GM19238 (cell line): ENCODE data around the gene LATS2.
"Not testable (repeated sequence)": the region's sequence is repeated elsewhere in the genome, so short reads cannot be mapped to it uniquely, and the experiment has no call there.

Experiments used
- DNase-seq: peaks from one replicate; pipeline ENCODE4 v3.0.0; 2011; ENCODE audit warnings: low spot score; ENCODE audit not compliant: insufficient read length

The LATS2 gene

DNA sequence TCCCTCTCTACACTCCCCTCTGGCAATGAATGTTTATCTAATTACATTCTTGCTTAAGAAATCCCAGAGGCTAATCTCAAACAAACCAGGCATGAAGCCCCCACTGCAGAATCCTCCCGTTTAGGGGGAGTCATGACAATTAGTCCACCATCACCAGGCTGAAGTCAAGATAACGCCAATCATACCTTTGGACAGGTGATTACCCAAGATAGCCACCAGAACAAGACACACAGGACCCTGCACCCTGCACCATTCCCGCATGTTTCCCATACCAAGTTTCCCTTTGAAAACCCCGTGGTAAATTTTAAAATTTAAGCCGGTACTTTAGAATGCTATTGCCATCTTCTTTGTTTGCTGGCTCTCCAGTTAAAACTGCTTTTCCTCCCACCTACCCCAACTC is 94.0 kb downstream of the LATS2 start:
- no peak for DNase-seq

DNA sequence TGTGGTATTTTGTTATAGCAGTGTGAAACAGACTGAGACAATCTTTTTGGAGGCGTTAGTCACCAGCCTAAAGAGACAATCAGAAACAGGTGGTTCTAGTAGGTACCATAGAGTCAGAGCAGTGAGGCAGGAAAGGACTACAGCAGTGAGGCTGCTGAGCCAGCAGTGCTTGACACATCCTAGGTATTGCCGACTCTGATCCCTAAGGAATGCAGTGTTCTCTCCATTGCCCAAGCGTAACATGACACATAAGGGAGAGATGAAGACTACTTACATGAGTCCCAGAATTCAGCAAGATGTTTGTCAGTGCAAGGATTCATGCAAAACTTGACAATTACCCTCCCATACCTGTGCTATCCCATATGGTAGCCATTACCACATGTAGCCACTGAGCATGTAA is 96.5 kb downstream of the LATS2 start:
- DNase-seq: no peak

DNA sequence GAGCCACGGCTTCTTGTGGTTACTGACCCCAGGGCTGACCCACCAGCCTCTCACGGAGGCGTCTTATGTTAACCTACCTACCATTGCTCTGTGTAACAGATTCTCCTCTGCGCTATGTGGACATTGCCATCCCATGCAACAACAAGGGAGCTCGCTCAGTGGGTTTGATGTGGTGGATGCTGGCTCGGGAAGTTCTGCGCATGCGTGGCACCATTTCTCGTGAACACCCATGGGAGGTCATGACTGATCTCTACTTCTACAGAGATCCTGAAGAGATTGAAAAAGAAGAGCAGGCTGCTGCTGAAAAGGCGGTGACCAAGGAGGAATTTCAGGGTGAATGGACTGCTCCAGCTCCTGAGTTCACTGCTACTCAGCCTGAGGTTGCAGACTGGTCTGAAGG is 99.7 kb downstream of the LATS2 start:
- not testable (repeated sequence) for DNase-seq

DNA sequence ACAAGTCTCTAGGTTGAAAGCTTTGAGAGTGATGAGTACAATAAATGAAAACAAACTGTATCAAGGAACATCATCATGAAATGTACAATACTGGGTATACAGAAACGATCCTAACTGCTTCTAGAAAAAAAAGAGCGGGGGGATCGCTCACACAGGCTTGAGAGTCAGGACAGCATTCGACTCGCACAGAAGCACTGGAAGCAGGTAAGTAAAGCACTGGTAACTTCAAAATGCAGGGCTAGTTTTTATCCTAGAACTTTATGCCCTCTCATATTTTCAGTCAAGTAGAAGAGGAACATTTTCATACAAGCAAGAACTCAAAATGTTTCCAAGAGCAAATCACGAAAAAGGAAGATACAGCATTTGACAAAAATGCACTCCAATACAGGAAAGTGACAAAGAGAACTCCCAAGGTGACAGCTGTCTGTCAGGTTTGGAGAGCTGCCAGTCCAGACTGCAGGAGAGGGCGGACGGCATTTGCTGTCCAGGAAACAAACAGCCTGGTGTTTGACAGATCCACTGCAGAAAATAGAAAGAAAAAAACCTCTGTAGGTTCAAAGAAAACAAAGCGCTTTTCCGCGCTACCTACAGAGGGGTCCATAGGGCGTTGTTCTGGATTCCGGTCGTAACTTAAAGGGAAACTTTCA is 100.6 kb downstream of the LATS2 start:
- no peak for DNase-seq

DNA sequence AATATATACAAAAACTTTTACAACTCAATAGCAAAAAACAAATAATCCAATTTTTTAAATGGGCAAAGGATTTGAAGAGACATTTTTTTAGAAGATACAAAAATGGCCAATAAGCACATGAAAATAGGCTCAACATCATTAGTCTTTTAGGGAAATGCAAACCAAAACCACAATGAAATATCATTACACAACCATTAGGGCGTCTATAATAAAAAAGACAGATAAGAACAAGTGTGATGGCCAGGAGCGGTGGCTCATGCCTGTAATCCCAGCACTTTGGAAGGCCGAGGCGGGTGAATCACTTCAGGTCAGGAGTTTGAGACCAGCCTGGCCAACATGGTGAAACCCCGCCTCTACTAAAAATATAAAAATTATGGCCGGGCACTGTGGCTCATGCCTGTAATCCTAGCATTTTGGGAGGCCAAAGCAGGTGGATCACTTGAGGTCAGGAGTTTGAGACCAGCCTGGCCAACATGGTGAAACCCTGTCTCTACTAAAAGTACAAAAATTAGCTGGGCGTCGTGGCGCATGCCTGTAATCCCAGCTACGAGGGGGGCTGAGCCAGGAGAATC is 104.3 kb downstream of the LATS2 start:
- not testable (repeated sequence) for DNase-seq

DNA sequence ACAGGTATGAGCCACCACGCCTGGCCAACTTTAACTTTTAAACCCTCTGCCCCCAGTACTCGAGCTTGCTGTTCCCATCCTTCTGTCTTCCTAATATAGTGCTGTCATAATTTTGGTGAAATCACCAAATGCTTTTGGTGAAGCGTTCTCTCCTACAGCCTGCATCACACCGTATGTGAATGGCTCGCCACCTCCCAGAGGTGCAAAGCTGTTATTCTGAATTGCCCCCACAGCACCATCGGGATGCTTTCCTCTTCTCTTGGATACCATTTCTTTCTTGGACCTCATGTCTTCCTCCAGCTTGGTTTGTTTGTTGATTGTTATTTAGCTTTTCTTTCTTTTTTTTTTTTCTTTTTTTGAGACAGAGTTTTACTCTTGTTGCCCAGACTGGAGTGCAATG is 105.9 kb downstream of the LATS2 start:
- DNase-seq: no peak

DNA sequence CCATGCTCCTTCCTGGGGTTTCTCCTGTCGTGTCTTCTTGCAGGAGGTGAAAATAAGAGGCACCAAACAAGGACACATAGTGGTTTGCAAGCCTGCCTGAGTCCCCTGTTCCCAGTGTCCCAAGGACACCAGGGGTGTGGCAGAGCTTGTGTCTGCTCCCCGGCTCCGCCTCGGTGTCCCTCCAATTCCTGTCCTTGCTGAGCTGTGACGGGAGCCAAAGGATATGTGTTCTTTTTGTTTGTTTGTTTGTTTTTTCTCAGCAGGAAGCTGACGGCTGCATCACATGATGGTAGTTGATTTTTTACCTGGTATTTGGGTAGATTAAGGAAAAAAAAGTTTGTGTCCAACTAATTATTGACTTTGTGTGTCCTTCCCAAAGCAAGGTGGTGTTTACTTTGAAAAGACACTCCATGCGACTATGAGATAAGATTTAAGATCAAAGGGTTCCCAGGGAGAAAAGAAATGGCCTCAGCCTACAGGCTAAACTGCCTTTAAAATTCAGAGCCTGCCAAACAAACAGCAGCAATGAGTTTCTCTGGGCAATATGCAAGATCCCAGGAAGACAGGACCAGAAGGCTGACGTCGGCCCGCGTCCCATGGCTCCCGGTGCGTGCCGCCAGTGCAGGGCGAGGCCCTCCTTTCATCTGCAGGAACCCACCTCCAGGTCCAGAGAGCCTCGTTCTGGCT is 108.0 kb downstream of the LATS2 start:
- no peak for DNase-seq

DNA sequence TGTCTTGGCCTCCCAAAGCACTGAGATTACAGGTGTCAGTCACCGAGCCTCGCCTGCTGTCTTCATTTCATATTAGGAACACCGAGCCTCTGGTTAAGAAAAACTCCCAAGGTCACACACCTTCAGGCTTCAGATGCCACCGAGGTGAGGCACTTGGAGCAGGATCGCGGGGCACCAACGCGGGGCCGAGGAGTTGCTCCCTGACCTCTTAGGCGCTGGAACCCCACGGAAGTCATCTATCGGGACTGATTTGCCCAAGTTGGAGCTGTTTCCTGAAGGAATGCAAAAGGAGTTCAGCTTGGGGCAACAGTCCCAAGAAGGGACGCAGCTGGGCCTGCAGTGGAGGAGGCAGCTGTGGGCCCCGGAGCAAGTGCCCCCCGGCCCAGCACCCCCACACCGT is 108.5 kb downstream of the LATS2 start:
- no peak for DNase-seq

DNA sequence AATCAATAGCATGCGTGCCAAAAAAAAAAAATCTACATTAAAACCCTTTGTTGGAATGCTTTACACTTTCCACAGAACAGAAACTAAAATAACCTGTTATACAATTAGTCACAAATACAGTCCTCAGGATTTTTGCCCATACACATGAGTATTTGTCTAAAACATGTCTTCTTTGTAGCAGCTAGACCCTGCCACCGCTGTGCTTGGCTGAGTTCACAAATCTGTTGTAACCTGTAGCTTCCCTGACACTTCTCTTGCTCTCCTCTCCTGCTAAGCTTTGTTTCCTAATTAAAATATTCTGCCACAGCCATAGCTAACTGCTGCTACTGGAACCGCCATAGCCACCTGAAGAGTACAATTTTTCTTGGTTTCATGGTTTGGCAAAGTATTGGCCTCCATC is 113.4 kb downstream of the LATS2 start:
- not testable (repeated sequence) for DNase-seq

DNA sequence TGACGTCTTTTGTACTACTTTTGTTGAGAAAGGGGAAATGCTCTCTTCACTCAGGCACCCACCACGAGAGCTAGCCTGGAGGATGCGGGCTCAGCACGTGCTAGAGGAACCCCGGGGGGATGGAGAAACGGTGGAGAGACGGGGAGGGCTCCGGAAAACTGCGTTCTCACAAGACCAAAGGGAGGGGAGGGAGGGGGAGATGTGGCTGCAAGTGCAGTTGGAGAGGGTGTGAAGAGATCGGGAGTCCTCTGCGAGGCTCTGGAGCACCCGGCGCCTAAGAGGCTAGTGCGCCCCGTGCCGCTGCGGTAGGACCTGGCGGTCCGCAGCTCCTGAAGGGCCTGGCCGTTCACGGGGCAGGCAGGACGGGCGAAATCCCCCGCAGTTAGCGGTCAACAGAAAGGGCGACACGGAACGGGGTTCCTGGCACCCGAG is 115.4 kb downstream of the LATS2 start:
- DNase-seq: no peak

DNA sequence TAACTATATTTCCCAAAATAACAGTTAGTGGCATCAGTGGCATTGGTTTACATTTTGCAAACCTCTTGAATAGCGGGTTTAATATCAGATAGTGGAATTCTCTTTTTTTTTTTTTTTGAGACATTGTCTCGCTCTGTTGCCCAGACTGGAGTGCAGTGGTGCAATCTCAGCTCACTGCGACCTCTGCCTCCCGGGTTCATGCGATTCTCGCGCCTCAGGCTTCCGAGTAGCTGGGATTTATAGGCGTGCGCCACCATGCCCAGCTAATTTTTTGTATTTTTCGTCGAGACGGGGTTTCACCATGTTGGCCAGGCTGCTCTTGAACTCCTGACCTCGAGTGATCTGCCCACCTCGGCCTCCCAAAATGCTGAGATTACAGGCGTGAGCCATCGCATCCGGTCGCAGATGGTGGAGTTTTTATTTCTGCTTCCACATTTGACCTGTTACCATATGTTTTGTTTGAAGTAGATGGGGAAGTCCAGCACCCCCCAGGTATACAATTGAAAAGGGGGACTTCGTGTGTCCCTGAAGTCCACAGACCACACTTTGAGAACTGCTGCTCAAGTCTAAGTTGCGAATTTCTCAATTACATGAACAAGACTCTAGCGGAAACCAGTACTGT is 118.3 kb downstream of the LATS2 start:
- no peak for DNase-seq

DNA sequence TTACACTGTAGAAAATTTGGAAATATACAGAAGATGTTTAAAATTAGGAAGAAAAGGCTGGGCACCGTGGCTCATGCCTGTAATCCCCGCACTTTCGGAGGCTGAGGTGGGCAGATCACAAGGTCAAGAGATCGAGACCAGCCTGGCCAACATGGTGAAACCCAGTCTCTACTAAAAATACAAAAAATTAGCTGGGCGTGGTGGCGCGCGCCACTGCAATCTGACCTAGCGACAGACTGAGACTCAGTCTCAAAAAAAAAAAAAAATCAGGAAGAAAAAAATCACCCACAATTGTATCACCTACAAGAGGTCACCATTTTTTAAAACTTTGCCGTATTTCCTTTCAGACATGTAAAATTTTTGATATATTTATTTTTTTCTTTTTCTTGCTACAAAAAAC is 120.9 kb downstream of the LATS2 start:
- not testable (repeated sequence) for DNase-seq

DNA sequence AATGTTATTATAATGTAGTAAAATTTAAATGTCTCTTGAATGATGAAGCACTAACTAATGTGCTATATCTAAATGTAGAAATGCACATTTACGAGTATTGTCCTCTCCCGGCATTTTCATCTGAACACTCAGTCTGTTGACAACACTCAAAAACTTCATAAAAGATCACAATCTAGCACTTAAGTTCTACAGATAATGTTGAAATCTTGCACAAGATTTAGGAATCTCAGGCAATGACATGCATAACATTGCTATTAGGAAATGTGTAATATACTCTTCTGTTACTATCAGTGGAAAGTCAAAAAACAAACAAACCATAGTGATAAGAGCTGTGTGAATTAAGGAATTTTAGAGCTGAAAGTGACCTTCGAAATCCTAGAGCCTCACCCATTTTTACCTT is 121.3 kb downstream of the LATS2 start:
- DNase-seq: no peak

DNA sequence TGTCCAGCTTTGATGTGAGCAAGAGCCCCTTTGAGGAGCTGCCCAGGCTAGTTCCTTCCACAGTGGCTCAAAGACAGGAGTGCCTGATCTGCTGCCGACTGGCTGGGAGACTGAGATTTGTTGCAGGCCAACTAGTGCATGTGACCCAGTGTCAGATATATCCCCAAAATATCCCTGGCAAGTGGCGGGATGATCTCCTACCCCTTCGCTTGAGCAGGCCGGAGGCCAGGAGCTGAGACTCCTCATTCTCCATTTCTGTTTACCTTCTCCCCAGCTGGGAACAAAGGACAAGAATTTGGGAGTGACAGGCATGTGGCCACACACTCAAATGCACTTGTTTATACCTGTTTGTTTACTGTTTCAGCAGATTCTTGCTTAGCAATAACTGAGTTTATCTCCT is 121.7 kb downstream of the LATS2 start:
- no peak for DNase-seq

DNA sequence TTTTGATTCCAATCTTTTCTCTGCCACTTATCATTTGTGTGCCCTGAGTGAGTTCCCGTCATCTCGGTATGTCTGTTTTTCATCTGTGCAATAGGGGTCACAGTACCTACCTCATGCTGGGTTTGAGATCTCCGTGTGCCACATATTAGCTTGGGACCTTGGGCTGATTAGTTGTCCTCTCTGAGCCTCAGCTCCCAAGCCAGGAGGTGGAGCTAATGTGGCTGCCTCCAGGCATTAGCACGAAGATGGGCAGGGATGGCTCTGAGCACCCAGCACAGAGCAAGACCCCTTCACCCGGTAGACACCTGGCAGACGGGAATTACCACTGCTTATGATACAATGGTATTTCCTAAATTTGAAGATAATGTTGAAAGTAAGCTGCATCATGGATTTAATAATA is 123.1 kb downstream of the LATS2 start:
- no peak for DNase-seq

DNA sequence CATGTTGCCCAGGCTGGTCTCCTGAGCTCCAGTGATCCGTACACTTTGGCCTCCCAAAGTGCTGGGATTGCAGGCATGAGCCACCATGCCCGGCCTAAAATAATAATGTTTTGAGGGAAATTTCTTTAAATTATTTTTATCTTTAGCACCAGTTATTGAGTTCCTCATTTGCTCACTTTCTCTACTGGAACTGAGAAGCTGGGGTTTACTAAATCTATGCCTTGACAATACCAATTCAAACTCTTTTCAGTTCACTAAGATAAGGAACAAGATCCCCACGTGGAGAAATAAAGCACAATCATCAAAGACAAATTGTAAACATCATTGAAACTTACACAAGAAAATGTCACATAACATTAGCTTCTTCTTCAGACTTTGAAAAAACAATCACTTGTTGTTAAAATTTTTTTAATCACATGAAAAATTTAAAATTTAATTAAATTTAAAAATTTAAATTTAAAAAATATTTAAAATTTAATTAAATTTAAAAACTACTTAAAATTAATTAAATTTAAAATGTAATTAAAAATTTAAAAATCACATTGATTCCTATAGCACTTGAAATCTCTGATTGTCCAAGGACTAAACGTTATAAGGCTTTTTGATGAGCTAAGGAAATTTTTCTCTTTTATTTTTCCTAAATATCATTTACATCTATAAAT is 133.7 kb downstream of the LATS2 start:
- DNase-seq: no peak

DNA sequence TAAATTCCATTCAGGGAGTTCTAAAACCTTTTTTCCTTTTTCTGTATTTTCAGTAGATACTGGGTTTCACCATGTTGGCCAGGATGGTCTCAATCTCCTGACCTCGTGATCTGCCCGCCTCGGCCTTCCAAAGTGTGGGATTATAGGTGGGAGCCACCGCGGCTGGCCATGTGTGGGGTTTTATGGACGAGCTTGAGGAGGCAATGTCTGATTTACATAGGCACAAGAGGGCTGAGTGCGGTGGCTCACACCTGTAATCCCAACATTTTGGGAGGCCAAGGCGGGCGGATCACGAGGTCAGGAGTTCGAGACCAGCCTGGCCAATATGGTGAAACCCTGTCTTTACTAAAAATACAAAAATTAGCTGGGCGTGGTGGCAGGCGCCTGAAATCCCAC is 136.0 kb downstream of the LATS2 start:
- DNase-seq: not testable (repeated sequence)

DNA sequence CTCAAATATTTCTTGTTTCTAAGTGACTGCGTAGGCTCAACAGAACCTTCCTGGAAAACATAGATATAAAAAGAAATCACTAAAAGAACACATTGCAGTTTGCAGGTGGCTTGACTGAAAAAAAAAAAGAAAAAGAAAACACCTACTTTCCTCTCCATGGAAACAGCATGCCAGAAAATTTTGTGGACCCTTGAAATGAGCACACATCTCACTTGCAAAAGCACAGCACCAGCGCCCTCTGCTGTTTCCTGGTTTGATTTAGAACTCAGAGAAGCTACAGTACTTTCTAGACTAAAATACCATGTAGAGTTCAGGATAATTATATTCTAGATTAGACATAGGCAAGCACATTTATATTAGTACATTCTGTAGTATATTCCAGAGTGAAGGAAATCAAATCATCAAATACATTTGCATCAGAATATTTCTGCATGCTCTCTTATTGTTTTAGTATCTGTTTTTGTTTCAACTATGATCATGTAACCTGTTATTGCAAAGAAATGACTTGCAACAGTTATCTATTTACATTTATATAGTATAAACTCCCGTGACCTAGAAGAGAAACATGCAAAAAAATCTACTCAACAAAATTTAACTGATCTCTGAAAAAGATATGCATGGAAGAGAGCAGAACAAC is 136.5 kb downstream of the LATS2 start:
- DNase-seq: no peak

DNA sequence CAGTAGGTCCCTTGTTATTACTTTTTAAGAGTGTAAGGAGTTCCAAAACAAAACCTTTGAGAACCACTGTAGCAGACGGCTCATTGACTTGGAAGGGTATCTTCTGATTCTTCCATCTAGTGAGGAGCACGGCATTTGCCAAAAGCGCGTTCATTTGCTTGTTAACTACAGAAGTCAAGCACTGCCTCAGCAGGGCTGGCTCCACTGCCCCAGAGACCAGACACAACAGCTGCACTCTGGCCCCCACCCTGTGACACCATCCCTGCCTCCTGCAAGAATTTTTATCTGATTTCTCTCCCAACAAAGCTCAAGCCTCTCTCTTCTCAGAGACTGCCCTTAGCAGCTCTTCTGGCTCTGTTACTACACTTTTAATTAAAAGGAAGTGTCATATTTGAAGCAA is 138.1 kb downstream of the LATS2 start:
- DNase-seq: no peak
